GM21367 (cell line): ENCODE measurements around the gene NEURL1B.

Experiments
- ATAC-seq: cut with Tn5 transposase; IDR thresholded peaks from one replicate; pipeline ENCODE4 v1.9.1; 2021; ENCODE audit not compliant: unreplicated experiment

Gene NEURL1B

GRCh38 chr5:172607213-172607793 is 33.8 kb upstream of the NEURL1B start:
- ATAC-seq = no peak

GRCh38 chr5:172608773-172609172 is 32.3 kb upstream of the NEURL1B start:
- no peak for ATAC-seq

- no peak for ATAC-seq
Observed at GRCh38 chr5:172610643-172611042, 30.4 kb upstream of the NEURL1B start.

- no peak for ATAC-seq
Observed at GRCh38 chr5:172611913-172612312, 29.1 kb upstream of the NEURL1B start.

GRCh38 chr5:172612771-172613170 is 28.3 kb upstream of the NEURL1B start:
- ATAC-seq = no peak

GRCh38 chr5:172616136-172616535 is 24.9 kb upstream of the NEURL1B start:
- ATAC-seq = no peak

- ATAC-seq = no peak
Observed at GRCh38 chr5:172616730-172617129, 24.3 kb upstream of the NEURL1B start.

- ATAC-seq = no peak
Observed at GRCh38 chr5:172617817-172618216, 23.2 kb upstream of the NEURL1B start.

- ATAC-seq = no peak
Observed at GRCh38 chr5:172618574-172619365, 22.3 kb upstream of the NEURL1B start.

GRCh38 chr5:172620506-172620905 is 20.6 kb upstream of the NEURL1B start:
- ATAC-seq = no peak

GRCh38 chr5:172622091-172623046 is 18.7 kb upstream of the NEURL1B start:
- ATAC-seq = no peak

GRCh38 chr5:172623313-172623980 is 17.6 kb upstream of the NEURL1B start:
- no peak for ATAC-seq

GRCh38 chr5:172624083-172624995 is 16.7 kb upstream of the NEURL1B start:
- no peak for ATAC-seq

GRCh38 chr5:172624996-172625964 is 15.8 kb upstream of the NEURL1B start:
- ATAC-seq = no peak

GRCh38 chr5:172626031-172626581 is 15.0 kb upstream of the NEURL1B start:
- ATAC-seq = no peak

- ATAC-seq = no peak
Observed at GRCh38 chr5:172630082-172630481, 11.0 kb upstream of the NEURL1B start.

- ATAC-seq = no peak
Observed at GRCh38 chr5:172630482-172630881, 10.6 kb upstream of the NEURL1B start.

GRCh38 chr5:172630986-172631385 is 10.1 kb upstream of the NEURL1B start:
- ATAC-seq = no peak
